Endodermal cell (in vitro differentiated cells): ENCODE data around the gene DHRS1. TPM values are rescaled to one million over a fixed set of nuclear protein-coding genes. Genes with fewer than 3 reads are reported as not detected.

ENCODE experiments used
- DNase-seq: peaks from one replicate; pipeline ENCODE4 v3.0.0-alpha.2; 2017
- H3K27ac ChIP-seq: 2 replicates; pipeline ENCODE4 v1.5.1; 2013; ENCODE audit warnings: mild to moderate bottlenecking, low read depth, low read length, moderate library complexity
- H3K27me3 ChIP-seq: 2 replicates; pipeline ENCODE4 v1.6.1; 2013; ENCODE audit warnings: mild to moderate bottlenecking, low read length, moderate library complexity; ENCODE audit not compliant: insufficient read depth, control insufficient read depth, poor library complexity, severe bottlenecking
- H3K36me3 ChIP-seq: 2 replicates; pipeline ENCODE4 v1.7.0; 2013; ENCODE audit warnings: mild to moderate bottlenecking, low read length, moderate library complexity; ENCODE audit not compliant: control insufficient read depth, insufficient read depth
- H3K4me1 ChIP-seq: one replicate; pipeline ENCODE4 v1.7.0; 2013; ENCODE audit warnings: low read length; ENCODE audit not compliant: control insufficient read depth, insufficient read depth
- H3K4me3 ChIP-seq: 2 replicates; pipeline ENCODE4 v1.5.1; 2013; ENCODE audit warnings: mild to moderate bottlenecking, low read length, moderate library complexity
- H3K9ac ChIP-seq: 2 replicates; pipeline ENCODE4 v1.6.1; 2013; ENCODE audit warnings: mild to moderate bottlenecking, low read length, moderate library complexity; ENCODE audit not compliant: poor library complexity, severe bottlenecking; ENCODE audit errors: extremely low read depth
- H3K9me3 ChIP-seq: 2 replicates; pipeline ENCODE4 v1.6.1; 2013; ENCODE audit warnings: mild to moderate bottlenecking, low read length, moderate library complexity; ENCODE audit not compliant: control insufficient read depth
- H3K27ac Mint-ChIP-seq: 2 replicates; pipeline ENCODE4 v1.8.0; 2020; ENCODE audit warnings: mixed read lengths
- H3K27me3 Mint-ChIP-seq: 2 replicates; pipeline ENCODE4 v1.8.0; 2021; ENCODE audit warnings: mild to moderate bottlenecking, mixed read lengths; ENCODE audit not compliant: insufficient read depth
- H3K36me3 Mint-ChIP-seq: 2 replicates; pipeline ENCODE4 v1.8.0; 2020; ENCODE audit warnings: low read depth, mixed read lengths
- H3K4me1 Mint-ChIP-seq: 2 replicates; pipeline ENCODE4 v1.8.0; 2020; ENCODE audit warnings: mixed read lengths
- H3K4me3 Mint-ChIP-seq: 2 replicates; pipeline ENCODE4 v1.8.0; 2020; ENCODE audit warnings: mild to moderate bottlenecking, moderate library complexity, mixed read lengths
- H3K9me3 Mint-ChIP-seq: 2 replicates; pipeline ENCODE4 v1.8.0; 2020; ENCODE audit warnings: mild to moderate bottlenecking, mixed read lengths
- WGBS, 2 experiments: methylation state at CpG; one replicate each; pipeline versions ENCODE4 v1.1.5 to v1.1.7; 2013; ENCODE audit warnings: missing lambda C conversion rate in 2 of 2, mixed read lengths in 1 of 2; ENCODE audit not compliant: insufficient coverage in 1 of 2, insufficient read length in 1 of 2; 5-methylcytosine and 5-hydroxymethylcytosine counted together
- total RNA-seq, 2 donors: library from RNA; stranded (reverse); fragmentation: NEBNext Ultra II Directional in 1 of 2; extraction: Animal tissue kit (Norgen Biotek cat#: 25700) in 1 of 2; gene quantifications; 2 replicates in 1 of 2; 3 replicates in 1 of 2; pipeline ENCODE4 v1.2.1, GENCODE V29; 2021
- TF ChIP-seq, protein P1 (sequence below): fragments of 200-600 bp; sonication (generic); conservative IDR thresholded peaks from 2 replicates; pipeline ENCODE4 v1.5.0; 2021; ENCODE audit warnings: antibody characterized with exemption, mild to moderate bottlenecking

The DHRS1 gene
- total RNA-seq, 2 donors from 2014 or later = 21.2 to 22.5 TPM

DNA sequence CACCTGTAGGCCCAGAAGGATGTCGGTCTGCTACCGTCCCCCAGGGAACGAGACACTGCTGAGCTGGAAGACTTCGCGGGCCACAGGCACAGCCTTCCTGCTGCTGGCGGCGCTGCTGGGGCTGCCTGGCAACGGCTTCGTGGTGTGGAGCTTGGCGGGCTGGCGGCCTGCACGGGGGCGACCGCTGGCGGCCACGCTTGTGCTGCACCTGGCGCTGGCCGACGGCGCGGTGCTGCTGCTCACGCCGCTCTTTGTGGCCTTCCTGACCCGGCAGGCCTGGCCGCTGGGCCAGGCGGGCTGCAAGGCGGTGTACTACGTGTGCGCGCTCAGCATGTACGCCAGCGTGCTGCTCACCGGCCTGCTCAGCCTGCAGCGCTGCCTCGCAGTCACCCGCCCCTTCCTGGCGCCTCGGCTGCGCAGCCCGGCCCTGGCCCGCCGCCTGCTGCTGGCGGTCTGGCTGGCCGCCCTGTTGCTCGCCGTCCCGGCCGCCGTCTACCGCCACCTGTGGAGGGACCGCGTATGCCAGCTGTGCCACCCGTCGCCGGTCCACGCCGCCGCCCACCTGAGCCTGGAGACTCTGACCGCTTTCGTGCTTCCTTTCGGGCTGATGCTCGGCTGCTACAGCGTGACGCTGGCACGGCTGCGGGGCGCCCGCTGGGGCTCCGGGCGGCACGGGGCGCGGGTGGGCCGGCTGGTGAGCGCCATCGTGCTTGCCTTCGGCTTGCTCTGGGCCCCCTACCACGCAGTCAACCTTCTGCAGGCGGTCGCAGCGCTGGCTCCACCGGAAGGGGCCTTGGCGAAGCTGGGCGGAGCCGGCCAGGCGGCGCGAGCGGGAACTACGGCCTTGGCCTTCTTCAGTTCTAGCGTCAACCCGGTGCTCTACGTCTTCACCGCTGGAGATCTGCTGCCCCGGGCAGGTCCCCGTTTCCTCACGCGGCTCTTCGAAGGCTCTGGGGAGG lies 11.3 kb upstream of the DHRS1 start, which contains the start of gene LTB4R:
Gene LTB4R (plus strand): TSS at position 857 of the 959 bp plus-strand sequence. CDS start 4,150 bp downstream, outside the sequence.
- Mint-ChIP-seq H3K27ac (no peak within 1 kb of the TSS), H3K9me3 (no peaks in the 10 kb centered on the region), H3K36me3 (peaks cover 22% of the 10 kb centered on the region), H3K4me1 (peaks cover 10% of the 10 kb centered on the region), H3K27me3 (peaks cover 17% of the 10 kb centered on the region), H3K4me3 (no peak within 1 kb of the TSS)
- H3K9ac ChIP-seq = no peak within 1 kb of the TSS
- TF ChIP-seq, protein P1, sequence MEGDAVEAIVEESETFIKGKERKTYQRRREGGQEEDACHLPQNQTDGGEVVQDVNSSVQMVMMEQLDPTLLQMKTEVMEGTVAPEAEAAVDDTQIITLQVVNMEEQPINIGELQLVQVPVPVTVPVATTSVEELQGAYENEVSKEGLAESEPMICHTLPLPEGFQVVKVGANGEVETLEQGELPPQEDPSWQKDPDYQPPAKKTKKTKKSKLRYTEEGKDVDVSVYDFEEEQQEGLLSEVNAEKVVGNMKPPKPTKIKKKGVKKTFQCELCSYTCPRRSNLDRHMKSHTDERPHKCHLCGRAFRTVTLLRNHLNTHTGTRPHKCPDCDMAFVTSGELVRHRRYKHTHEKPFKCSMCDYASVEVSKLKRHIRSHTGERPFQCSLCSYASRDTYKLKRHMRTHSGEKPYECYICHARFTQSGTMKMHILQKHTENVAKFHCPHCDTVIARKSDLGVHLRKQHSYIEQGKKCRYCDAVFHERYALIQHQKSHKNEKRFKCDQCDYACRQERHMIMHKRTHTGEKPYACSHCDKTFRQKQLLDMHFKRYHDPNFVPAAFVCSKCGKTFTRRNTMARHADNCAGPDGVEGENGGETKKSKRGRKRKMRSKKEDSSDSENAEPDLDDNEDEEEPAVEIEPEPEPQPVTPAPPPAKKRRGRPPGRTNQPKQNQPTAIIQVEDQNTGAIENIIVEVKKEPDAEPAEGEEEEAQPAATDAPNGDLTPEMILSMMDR = no peak
- no peak for DNase-seq
- H3K36me3 ChIP-seq = peaks cover 23% of the 10 kb centered on the region
- no peaks in the 10 kb centered on the region for H3K9me3 ChIP-seq
- no peak within 1 kb of the TSS for H3K4me3 ChIP-seq
- no peak within 1 kb of the TSS for H3K27ac ChIP-seq
- H3K4me1 ChIP-seq = no peaks in the 10 kb centered on the region
- 96 to 97% methylated on average over 73 to 99 of the region's 99 CpGs for WGBS, 2 experiments
- H3K27me3 ChIP-seq = no peaks in the 10 kb centered on the region

DNA sequence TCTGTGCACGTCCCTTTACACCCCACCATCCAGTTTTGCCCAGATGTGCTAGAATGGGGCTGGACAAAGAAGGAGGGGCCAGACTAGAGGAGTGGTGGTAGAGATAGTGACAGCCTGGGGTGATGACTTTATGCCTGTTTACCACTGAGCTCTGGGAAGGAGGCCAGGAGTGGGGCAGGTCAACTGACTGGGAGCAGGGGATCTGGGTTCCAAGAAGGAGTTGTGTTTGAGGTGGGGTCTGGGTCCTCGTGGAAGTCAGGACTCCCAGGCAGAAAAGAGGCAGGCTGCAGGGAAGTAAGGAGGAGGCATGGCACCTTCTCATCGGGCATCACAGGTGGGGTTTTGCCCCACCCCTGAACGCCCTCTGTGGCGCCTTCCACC lies 10.7 kb upstream of the DHRS1 start:
- Mint-ChIP-seq H3K27me3 (peaks cover 10% of the 10 kb centered on the region), H3K4me1 (peaks cover 10% of the 10 kb centered on the region), H3K4me3 (no peak overlapping the region), H3K9me3 (no peaks in the 10 kb centered on the region), H3K27ac (no peak overlapping the region), H3K36me3 (peaks cover 29% of the 10 kb centered on the region)
- Histone ChIP-seq H3K36me3 (peaks cover 29% of the 10 kb centered on the region), H3K27ac (no peak overlapping the region), H3K9ac (no peak overlapping the region), H3K27me3 (no peaks in the 10 kb centered on the region), H3K4me1 (no peaks in the 10 kb centered on the region), H3K4me3 (no peak overlapping the region), H3K9me3 (no peaks in the 10 kb centered on the region)
- 94 to 100% methylated on average over 1 to 5 of the region's 5 CpGs for WGBS, 2 experiments
- DNase-seq = no peak
- TF ChIP-seq, protein P1 = no peak

DNA sequence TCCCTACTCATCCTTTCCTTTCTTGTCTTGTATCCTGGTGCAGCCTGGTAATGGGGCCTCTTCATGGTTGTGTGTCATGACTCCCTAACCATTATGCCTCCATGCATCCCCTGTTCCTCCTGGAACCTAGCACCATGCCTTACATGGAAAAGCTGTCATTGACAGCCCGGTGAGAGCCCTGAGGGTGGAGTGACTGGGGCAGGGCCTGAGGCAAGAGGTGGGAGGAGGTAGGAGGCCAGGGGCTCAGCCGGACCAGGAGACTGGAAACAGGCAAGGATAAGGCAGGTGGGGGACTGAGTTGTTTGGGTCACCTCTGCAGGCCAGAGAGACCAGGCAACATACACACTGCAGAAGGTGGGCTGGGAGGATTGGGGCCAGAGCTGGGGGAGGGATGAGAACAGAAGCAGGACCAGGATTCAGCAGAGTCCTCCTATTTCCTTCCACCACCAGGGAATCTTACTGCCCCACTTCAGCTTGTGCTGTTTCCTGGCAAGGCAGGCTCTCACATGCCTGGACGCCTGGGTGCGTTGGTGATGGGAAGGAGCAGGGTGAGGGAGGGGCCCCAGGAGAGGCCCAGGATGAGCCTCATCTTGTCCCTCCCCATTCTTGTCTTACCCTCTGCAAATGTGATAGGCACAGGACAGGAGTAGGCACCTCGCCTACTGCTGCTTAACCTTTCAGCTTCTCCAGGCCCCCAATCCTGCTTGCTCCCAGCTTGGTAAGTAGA lies 10.1 kb upstream of the DHRS1 start, which contains the start of gene LTB4R2:
Gene LTB4R2 (plus strand): TSS at position 603 of the 727 bp plus-strand sequence. CDS start 525 bp downstream, outside the sequence.
- no peak within 1 kb of the TSS for H3K4me3 Mint-ChIP-seq
- 88 to 100% methylated on average over 1 to 5 of the region's 5 CpGs for WGBS, 2 experiments
- no peaks in the 10 kb centered on the region for H3K9me3 Mint-ChIP-seq
- peaks cover 34% of the 10 kb centered on the region for H3K36me3 Mint-ChIP-seq
- H3K36me3 ChIP-seq = peaks cover 34% of the 10 kb centered on the region
- no peak within 1 kb of the TSS for H3K9ac ChIP-seq
- peaks cover 10% of the 10 kb centered on the region for H3K4me1 Mint-ChIP-seq
- H3K4me3 ChIP-seq = no peak within 1 kb of the TSS
- H3K27ac Mint-ChIP-seq = no peak within 1 kb of the TSS
- no peak for DNase-seq
- no peaks in the 10 kb centered on the region for H3K4me1 ChIP-seq
- no peaks in the 10 kb centered on the region for H3K27me3 ChIP-seq
- peaks cover 4% of the 10 kb centered on the region for H3K27me3 Mint-ChIP-seq
- H3K27ac ChIP-seq = no peak within 1 kb of the TSS
- no peaks in the 10 kb centered on the region for H3K9me3 ChIP-seq
- TF ChIP-seq, protein P1 = no peak
